SKM-1 (cell line): ENCODE data around the gene GAS6.
"Not testable (repeated sequence)": the region's sequence is repeated elsewhere in the genome, so short reads cannot be mapped to it uniquely, and the experiment has no call there.

Experiments used
- DNase-seq: peaks from one replicate; lab custom pipeline; 2025; ENCODE audit not compliant: unreplicated experiment; lab: John Stamatoyannopoulos, UW

GAS6 gene

DNA sequence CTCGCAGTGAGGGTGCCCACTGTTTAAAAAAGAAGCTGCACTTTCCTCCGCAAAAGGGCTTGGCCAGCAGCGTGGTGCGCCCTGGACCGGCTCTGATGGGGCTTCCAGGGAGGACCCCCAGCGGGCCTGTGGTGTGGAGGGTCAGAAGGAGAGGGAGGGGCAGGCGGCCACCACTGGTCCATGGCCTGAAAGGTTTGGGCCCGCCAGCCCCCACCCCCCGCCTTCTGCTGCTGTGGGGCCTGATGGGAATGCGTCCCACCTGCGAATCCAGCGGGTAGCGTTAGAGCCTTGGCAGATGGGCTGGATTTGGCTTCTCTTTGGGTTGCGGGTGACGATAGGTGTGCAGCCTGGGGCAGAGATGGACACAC is 70.2 kb downstream of the GAS6 start:
- no peak for DNase-seq

DNA sequence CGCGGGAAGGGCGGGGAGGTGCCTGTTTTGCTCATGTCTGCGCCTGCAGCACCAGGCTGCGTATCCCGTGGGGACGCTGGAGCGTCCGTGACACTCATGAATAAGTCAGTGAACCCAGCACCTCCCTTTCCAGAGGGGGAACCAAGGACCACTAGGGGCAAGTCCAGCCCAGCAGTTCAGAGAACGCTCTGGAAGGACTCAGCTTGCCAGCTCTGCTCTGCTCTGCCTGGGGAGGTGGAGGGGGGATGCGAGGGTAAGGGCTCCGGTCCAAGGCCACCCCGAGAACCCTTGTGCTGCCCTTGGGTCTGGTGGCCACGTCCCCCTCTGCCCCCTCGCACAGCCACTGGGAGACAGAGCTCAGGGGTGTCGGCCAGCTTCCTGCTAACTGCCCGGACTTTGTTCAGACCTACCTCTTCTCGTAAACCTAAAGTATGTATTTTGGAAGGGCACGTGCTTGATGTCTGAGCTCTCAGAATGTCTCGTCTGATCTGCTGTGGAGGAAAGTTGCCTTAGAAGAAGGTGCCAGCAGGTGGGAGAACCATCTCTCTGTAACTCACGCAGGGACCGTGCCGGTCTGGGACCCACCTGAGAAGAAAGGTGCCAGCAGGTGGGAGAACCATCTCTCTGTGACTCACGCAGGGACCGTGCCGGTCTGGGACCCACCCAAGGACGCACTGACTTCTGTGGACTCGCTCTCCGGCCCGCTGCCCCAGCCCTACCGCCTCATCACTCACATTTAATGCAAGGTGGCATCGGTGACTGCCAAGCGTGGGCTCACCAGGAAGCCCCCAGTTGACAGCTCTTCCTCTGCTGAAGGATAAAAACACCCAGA is 70.8 kb downstream of the GAS6 start:
- DNase-seq: no peak

GRCh38 chr13:113792236-113792770 is 71.6 kb downstream of the GAS6 start:
- DNase-seq: no peak

DNA sequence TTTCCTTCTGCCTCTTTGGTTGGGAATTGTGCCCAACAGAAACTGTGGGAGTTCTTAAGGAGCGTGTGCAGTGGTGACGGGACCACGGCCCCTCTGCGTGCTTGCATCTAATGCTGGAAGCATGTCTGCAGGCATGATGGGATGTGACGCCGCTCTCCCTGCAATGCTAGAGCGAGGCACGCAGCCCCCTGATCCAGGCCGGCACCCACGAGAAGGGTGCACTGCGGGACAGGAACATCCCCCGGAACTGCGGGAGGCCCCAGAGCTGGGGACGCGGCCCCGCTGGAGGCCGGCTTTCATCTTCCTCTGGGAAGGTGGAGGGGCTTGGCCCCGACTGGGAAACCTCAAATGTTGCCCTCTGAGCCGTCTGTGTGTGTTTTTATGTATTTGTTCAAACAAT is 72.1 kb downstream of the GAS6 start:
- no peak for DNase-seq

GRCh38 chr13:113791226-113791625 is 72.7 kb downstream of the GAS6 start:
- DNase-seq: no peak

DNA sequence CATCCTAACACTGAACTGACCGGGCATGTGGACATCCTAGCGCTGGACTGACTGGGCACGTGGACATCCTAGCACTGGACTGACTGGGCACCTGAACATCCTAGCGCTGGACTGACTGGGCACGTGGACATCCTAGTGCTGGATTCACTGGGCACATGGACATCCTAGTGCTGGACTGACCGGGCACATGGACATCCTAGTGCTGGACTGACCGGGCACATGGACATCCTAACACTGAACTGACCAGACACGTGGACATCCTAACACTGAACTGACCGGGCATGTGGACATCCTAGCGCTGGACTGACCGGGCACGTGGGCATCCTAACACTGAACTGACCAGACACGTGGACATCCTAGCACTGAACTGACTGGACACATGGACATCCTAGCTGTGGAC is 73.9 kb downstream of the GAS6 start:
- DNase-seq: not testable (repeated sequence)

GRCh38 chr13:113789167-113789566 is 74.7 kb downstream of the GAS6 start:
- DNase-seq: no peak

DNA sequence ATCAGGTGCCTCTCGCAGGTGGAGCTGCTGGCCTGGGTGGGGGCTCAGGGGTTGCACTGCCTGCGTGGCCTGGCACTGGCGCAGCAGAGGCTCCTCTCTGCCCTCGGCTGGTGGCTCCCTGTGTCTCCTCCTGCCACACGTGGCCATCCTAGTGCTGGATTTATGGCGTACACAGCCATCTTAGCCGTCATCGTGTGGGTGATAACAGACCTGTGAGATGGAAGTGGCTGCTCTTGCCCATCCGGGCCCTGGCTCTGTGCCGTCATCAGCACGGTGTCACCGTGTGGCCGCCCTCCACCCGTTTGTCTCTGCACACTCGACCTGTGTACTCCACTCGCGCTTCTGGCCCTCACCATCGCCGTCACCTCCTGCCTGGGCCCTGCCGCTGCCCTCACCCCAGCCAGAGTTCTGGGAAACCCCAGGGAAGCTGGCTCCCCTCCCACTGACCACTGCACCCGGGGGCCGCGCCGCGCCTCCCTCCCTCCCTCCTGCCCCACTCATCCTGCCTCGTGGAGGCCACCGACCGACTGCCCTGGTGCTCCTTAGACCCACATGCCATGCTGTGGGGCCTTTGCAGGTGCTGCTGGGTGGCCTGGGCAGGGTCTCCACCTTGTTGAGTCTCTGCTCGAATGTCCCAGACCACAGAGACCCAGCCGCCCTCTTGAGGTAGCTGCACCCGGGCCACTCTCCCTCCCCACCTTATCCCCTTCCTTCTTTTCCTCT is 75.3 kb downstream of the GAS6 start:
- DNase-seq: no peak

- no peak for DNase-seq
Observed at GRCh38 chr13:113787694-113788093, 76.2 kb downstream of the GAS6 start.

- no peak for DNase-seq
Observed at GRCh38 chr13:113786262-113786841, 77.5 kb downstream of the GAS6 start.

DNA sequence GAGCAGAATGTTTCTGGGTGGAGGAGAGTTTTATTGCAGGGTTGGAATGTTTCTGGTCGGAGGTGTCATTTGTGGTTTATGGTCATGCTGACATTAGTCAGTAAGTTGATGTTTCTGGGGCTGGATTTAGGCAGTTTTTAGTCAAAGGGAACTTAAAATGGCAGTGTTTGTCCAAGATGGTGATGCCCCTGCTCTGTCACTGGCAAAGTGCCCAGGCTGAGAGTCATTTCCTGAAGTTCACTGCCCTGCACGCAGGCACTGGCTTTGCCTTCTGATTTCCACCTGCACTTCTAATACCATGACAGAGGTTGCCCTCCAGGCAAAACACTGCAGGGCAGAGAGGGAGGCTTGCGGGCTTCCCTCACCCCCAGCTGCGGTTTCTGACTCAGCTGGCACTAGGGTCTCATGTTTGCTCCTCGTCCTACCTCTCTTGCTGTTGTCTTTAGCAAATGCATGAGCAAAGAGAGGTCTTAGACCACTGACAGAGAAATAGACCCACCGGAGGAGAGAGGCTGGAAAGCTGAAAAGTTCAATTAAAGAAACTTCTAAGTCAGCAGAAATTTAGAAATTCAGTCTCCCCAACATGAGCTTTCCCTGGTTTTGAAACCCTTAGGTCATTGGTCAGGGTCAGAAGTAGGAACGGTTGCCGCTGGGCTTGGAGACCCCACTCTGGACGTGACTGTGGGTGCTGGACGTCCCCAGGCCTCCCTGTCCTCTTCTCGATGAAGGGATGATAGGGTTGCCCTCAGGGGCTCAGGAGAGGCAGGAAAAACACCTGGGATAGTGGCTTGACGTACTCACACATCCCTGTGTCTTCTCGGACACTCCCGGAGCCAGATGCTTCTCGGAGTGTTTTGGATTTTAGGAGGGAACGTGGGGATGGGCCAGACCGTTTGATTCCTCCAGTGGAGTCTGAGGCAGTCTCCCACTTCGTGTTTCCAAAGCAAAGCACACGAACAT is 78.5 kb downstream of the GAS6 start:
- no peak for DNase-seq

GRCh38 chr13:113784645-113785024 is 79.2 kb downstream of the GAS6 start:
- no peak for DNase-seq

DNA sequence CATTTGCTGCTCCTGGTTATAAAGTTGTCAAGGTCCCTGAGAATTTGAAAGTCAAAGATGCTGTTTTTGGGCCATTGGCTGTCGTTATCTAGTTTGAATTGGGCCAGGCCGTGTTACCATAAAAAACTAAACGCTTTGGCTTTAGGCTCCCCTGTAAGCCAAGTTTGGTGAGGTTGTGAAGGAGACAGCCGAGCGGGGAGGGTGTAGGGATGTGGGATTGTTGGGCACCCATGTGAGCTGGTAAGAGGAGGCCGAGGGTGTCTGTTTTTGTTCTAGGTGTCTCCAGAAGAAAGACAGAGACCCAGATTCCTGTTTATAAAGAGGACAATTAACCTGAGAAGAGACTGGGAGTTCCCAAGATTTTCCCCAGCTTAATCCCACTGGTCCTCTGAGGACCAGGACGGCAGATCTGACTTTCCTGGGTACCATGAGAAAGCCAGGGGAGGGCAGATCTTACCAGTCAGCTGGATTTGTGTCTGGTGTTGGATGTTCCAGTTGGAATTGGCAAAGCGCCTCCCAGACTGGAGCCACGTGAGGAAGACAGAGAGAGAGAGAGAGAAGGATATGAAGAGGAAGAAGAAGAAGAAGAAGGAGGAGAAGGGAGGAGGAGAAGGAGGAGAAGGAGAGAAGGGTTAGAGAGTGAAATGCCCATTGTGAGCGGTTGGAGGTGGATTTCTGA is 79.8 kb downstream of the GAS6 start:
- no peak for DNase-seq

- no peak for DNase-seq
Observed at GRCh38 chr13:113783200-113783881, 80.5 kb downstream of the GAS6 start.

DNA sequence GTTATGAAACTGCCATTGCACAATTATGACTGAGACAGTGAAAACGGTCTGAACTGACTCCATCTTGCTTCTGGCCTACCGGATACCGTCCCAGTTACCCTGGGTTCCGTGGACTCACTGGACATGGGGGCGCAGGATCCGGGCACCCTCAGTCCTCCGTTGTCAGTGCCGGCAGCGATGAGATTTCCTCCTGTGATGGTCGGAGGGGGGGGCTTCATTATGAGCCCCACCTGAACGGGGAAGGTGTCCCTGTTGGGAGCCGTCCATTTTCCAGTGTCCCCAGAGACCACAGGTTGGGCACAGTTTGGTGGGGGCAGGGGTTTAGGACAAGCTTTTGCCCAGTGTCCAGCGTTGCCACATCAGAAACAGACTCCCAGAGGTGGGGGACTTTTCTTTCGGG is 81.4 kb downstream of the GAS6 start:
- DNase-seq: no peak

DNA sequence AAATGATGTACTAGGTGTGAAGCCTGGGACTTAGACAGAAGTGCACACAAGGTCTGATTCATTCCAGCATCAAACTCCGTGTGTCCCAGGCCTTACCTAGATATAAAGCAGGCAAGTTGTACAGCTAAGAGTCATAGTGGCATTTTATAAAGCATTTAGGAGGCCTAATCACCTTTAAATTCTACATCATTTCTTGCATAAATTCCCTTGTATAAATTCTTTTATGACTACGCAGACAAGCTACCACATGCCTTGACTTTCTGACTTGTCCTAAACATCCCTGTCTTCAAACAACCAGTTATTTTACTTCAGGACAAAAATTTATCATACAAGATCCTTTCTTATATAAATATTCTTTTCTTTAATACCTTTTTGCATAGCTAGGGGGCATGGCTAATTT is 82.3 kb downstream of the GAS6 start:
- no peak for DNase-seq

DNA sequence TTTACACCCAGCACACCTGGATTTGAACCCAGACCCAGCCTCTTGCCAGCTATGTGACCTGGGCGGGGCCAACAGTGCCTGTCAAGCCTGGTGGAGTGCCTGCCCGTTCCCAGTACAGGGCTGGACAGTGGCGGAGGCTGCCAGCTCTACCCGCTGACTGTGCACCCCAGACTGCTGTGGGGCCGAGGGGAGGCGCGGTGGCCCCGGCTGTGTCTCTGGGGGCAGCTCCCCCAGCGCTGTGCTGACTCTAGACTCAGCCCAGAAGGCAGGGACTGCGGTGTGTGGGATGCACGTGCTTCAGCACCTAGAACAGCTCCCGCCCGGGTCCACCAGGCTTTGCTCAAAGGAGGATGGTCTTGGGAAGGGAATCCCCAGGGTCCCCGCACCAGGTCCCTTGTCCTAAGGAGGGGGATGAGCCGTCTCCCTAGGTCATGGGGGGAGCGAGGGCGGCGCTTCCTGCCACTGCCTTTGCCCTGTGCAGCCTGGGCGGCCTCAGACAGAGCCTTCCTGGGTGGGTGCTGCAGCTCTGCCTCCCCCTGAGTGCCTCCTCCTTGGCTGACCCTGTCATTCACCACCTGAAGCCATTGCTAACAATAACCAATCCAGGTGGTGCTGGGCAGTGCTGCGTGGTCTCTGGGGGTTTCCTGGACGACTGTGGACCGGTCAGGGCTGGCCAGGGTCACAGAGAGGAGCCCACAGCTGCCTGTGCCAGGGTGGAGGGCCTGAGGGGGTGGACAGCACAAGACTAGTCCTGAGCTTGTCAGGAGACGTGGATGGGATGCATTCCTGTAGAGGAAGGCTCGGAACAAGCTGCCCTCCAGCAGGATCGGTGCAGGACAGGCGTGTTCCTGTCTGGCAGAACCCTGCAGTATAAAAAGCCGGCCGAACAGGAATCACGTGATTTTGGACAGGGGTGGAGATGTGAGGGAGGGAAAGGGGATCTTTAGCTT is 86.3 kb downstream of the GAS6 start:
- no peak for DNase-seq

GRCh38 chr13:113776231-113777125 is 87.4 kb downstream of the GAS6 start:
- DNase-seq: no peak
